ENCODE data around the gene MBOAT2. TPM values are rescaled to one million over a fixed set of nuclear protein-coding genes. Genes with fewer than 3 reads are reported as not detected.

MBOAT2 gene
- total RNA-seq, 1 donor from 2014 or later = 72.5 TPM

DNA sequence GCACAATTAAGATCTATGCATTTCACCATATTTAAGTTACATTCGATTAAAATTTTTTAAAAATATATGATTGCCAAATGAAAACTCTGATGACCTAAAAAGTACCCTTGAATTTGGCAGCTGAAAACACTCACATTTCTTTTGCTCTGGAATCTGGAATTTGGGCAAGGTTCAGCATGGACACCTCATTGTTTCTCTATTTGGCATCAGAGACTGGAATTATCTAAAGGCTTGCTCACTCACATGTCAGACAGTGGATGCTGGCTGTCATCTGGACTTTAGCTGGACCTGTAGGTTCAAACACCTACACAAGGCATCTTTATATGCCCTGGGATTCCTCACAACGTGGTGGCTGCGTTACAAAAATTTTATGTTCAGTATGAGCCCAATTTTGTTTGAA is 16.1 kb downstream of the MBOAT2 start:
- DNase-seq = no peak
- TF ChIP-seq CTCF (IDR thresholded peaks at IDR 0.05; ENCODE audit: partially characterized antibody, unreplicated experiment) = no peak
- Mint-ChIP-seq H3K27ac (ENCODE audit: unreplicated experiment) (no peak overlapping the region), H3K9me3 (ENCODE audit: unreplicated experiment) (no peaks in the 10 kb centered on the region), H3K36me3 (ENCODE audit: unreplicated experiment) (no peaks in the 10 kb centered on the region), H3K4me1 (ENCODE audit: low read depth, unreplicated experiment) (peaks cover 15% of the 10 kb centered on the region), H3K4me3 (ENCODE audit: unreplicated experiment) (no peak overlapping the region), H3K27me3 (ENCODE audit: unreplicated experiment) (peaks cover 1% of the 10 kb centered on the region)

DNA sequence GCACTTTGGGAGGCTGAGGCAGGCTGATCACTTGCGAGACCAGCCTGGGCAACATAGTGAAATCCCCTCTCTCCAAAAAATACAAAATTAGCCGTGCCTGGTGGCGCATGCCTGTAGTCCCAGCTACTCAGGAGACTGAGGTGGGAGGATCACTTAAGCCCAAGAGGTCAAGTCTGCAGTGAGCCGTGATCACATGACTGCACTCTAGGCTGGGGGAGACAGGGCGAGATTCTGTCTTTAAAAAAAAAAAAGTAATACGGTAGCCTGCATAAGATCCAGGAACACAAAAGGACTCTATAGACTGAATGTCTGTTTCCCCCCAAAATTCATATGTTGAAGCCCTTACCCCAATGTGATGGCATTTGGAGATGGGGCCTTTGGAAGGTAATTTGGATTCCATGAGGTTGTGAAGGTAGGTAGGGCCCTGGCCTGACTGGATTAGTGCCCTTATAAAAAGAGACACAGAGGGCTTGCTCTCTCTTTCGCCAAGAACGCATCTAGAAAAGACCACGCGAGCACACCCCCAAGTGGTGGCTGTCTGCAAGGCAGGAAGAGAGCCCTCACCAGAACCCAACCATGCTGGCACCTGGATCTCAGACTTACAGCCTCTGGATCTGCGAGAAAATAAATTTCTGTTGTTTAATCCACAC is 17.0 kb downstream of the MBOAT2 start:
- Mint-ChIP-seq H3K4me1 (ENCODE audit: low read depth, unreplicated experiment) (peaks cover 19% of the 10 kb centered on the region), H3K4me3 (ENCODE audit: unreplicated experiment) (no peak overlapping the region), H3K27me3 (ENCODE audit: unreplicated experiment) (peaks cover 1% of the 10 kb centered on the region), H3K9me3 (ENCODE audit: unreplicated experiment) (no peaks in the 10 kb centered on the region), H3K27ac (ENCODE audit: unreplicated experiment) (no peak overlapping the region), H3K36me3 (ENCODE audit: unreplicated experiment) (no peaks in the 10 kb centered on the region)
- peak; percentile 57 for DNase-seq
- peak; percentile 43 for TF ChIP-seq CTCF (IDR thresholded peaks at IDR 0.05; ENCODE audit: partially characterized antibody, unreplicated experiment)

DNA sequence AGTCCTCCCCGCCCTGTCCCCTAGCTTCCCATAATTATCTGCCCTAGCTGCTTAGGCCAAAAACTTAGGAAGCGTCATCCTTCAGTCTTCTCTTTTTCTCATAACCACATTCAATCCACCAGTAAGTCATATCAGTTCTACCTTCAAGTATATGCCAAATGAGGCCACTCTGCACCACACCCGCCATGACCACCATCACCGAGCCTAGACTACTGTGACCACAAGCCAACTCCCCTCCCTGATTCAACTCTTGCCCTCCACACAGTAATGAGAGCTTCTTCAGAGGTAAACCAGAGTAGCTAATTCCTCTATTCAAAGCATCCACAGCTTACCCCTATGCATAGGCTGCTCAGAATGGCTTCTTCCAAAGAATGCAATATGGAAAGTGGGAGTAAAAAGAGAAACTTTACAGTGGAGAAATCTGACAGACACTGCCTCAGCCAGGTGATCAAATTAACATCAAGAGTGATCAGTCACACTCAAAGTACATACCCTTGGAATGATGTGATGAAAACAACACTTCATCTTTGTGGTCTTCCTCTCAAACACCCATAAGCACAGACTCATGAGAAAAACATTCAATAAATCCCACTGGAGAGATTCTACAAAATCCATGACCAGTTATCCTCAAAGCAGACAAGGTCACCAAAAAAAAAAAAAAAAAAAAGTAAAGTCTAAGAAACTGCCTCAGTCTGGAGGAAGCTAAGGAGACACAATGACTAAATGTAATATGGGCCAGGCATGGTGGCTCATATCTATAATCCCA is 17.7 kb downstream of the MBOAT2 start:
- Mint-ChIP-seq H3K4me3 (ENCODE audit: unreplicated experiment) (no peak overlapping the region), H3K4me1 (ENCODE audit: low read depth, unreplicated experiment) (peaks cover 22% of the 10 kb centered on the region), H3K36me3 (ENCODE audit: unreplicated experiment) (no peaks in the 10 kb centered on the region), H3K27ac (ENCODE audit: unreplicated experiment) (no peak overlapping the region), H3K9me3 (ENCODE audit: unreplicated experiment) (no peaks in the 10 kb centered on the region), H3K27me3 (ENCODE audit: unreplicated experiment) (peaks cover 1% of the 10 kb centered on the region)
- no peak for DNase-seq
- TF ChIP-seq CTCF (IDR thresholded peaks at IDR 0.05; ENCODE audit: partially characterized antibody, unreplicated experiment) = no peak

DNA sequence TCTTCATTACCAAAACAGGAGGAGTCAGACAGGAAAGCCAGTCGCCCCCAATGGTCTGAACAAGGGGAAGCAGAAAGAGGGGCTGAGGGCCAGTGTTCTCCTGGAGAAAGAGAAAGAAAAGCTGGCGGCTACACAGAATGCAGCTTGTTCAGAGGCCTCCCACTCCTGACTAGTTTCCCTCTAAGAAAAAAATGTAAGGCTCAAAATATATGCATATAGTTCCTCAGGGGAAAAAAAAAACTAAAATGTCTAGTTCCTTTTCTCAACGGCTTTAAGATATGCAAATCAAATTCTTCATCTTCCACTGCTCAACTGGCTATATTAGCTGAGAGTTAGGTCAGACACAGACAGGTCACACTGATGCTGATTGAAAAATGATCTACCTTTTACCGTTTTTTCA is 18.6 kb downstream of the MBOAT2 start:
- TF ChIP-seq CTCF (IDR thresholded peaks at IDR 0.05; ENCODE audit: partially characterized antibody, unreplicated experiment) = no peak
- Mint-ChIP-seq H3K36me3 (ENCODE audit: unreplicated experiment) (no peaks in the 10 kb centered on the region), H3K4me1 (ENCODE audit: low read depth, unreplicated experiment) (peaks cover 25% of the 10 kb centered on the region), H3K4me3 (ENCODE audit: unreplicated experiment) (no peak overlapping the region), H3K27me3 (ENCODE audit: unreplicated experiment) (peaks cover under 1% of the 10 kb centered on the region), H3K9me3 (ENCODE audit: unreplicated experiment) (no peaks in the 10 kb centered on the region), H3K27ac (ENCODE audit: unreplicated experiment) (no peak overlapping the region)
- no peak for DNase-seq

GRCh38 chr2:8984157-8984556 is 19.3 kb downstream of the MBOAT2 start:
- Mint-ChIP-seq H3K4me3 (ENCODE audit: unreplicated experiment) (no peak overlapping the region), H3K4me1 (ENCODE audit: low read depth, unreplicated experiment) (peaks cover 29% of the 10 kb centered on the region), H3K27ac (ENCODE audit: unreplicated experiment) (peak overlapping the region; percentile 49), H3K27me3 (ENCODE audit: unreplicated experiment) (no peaks in the 10 kb centered on the region), H3K36me3 (ENCODE audit: unreplicated experiment) (no peaks in the 10 kb centered on the region), H3K9me3 (ENCODE audit: unreplicated experiment) (no peaks in the 10 kb centered on the region)
- TF ChIP-seq CTCF (IDR thresholded peaks at IDR 0.05; ENCODE audit: partially characterized antibody, unreplicated experiment) = no peak
- DNase-seq = no peak
